HepG2 (cell line): ENCODE measurements around the gene CMIP. TPM values are rescaled to one million over a fixed set of nuclear protein-coding genes. Genes with fewer than 3 reads are reported as not detected.
A peak's percentile ranks its signal among the peaks of the same experiment; 100 is the strongest.

Experiments
- ATF7 ChIP-seq, 2 experiments: fragments of 450-650 bp in 1 of 2; sonication (generic) in 1 of 2; formaldehyde crosslinking in 1 of 2; IDR thresholded peaks; 2 replicates each; pipeline versions ENCODE4 v1.4.0 to v1.6.1; 2016 to 2020; ENCODE audit warnings: antibody characterized with exemption in 1 of 2, mild to moderate bottlenecking in 1 of 2, missing genetic modification reagents in 1 of 2
- CCDC6 ChIP-seq: sonication (generic); formaldehyde crosslinking; IDR thresholded peaks from 2 replicates; pipeline ENCODE4 v1.8.1; 2022; ENCODE audit warnings: mild to moderate bottlenecking, missing genetic modification reagents, moderate library complexity
- FOXO4 ChIP-seq: sonication (generic); formaldehyde crosslinking; conservative IDR thresholded peaks from 2 replicates; pipeline ENCODE4 v1.8.1; 2023; ENCODE audit warnings: missing genetic modification reagents
- HMG20A ChIP-seq: IDR thresholded peaks from 2 replicates; pipeline ENCODE4 v1.6.1; 2016; ENCODE audit warnings: borderline replicate concordance
- HOXA9 ChIP-seq: sonication (generic); formaldehyde crosslinking; IDR thresholded peaks from 2 replicates; pipeline ENCODE4 v1.8.1; 2022; ENCODE audit warnings: missing genetic modification reagents, mild to moderate bottlenecking, moderate library complexity, borderline replicate concordance
- KLF11 ChIP-seq: IDR thresholded peaks from 2 replicates; pipeline ENCODE4 v1.6.1; 2016; ENCODE audit warnings: missing compliant biosample characterization
- KLF12 ChIP-seq: sonication (generic); formaldehyde crosslinking; IDR thresholded peaks from 2 replicates; pipeline ENCODE4 v1.4.0; 2020; ENCODE audit warnings: missing genetic modification reagents, borderline replicate concordance
- LBX2 ChIP-seq: sonication (generic); formaldehyde crosslinking; IDR thresholded peaks from 2 replicates; pipeline ENCODE4 v1.5.0; 2020; ENCODE audit warnings: missing genetic modification reagents, mild to moderate bottlenecking, borderline replicate concordance
- MXD1 ChIP-seq: sonication (generic); formaldehyde crosslinking; IDR thresholded peaks from 2 replicates; pipeline ENCODE4 v1.4.0; 2020; ENCODE audit warnings: mild to moderate bottlenecking, missing genetic modification reagents
- NFYC ChIP-seq: IDR thresholded peaks from 2 replicates; pipeline ENCODE4 v1.6.1; 2016; ENCODE audit warnings: missing genetic modification reagents, missing compliant biosample characterization
- PBX3 ChIP-seq: sonication (generic); formaldehyde crosslinking; IDR thresholded peaks from 2 replicates; pipeline ENCODE4 v1.8.1; 2023; ENCODE audit warnings: missing genetic modification reagents, inconsistent platforms, borderline replicate concordance
- PHB2 ChIP-seq: fragments of 450-650 bp; IDR thresholded peaks from 2 replicates; pipeline ENCODE4 v1.6.1; 2018; ENCODE audit not compliant: partially characterized antibody
- PHF5A ChIP-seq: IDR thresholded peaks from one replicate; pipeline ENCODE4 v1.6.1; 2018; ENCODE audit warnings: low read depth, missing genetic modification reagents; ENCODE audit not compliant: unreplicated experiment
- RORA ChIP-seq: sonication (generic); formaldehyde crosslinking; IDR thresholded peaks from 2 replicates; pipeline ENCODE4 v1.5.0; 2020; ENCODE audit warnings: mild to moderate bottlenecking, missing genetic modification reagents, moderate library complexity
- TCF7 ChIP-seq: sonication (generic); IDR thresholded peaks from 2 replicates; pipeline ENCODE4 v1.6.1; 2016; ENCODE audit warnings: antibody characterized with exemption, low read depth
- TFDP1 ChIP-seq: IDR thresholded peaks from 2 replicates; pipeline ENCODE4 v1.6.1; 2016; ENCODE audit warnings: missing compliant biosample characterization, missing genetic modification reagents, borderline replicate concordance
- U2AF1 ChIP-seq: fragments of 200-400 bp; formaldehyde crosslinking; optimal IDR thresholded peaks from 2 replicates; pipeline ENCODE3; 2017; ENCODE audit warnings: mild to moderate bottlenecking, low read depth, low read length
- ZFP41 ChIP-seq: sonication (generic); formaldehyde crosslinking; IDR thresholded peaks from 2 replicates; pipeline ENCODE4 v1.4.0; 2020; ENCODE audit warnings: mild to moderate bottlenecking, missing genetic modification reagents, borderline replicate concordance
- ZNF260 ChIP-seq: sonication (generic); formaldehyde crosslinking; IDR thresholded peaks from 2 replicates; pipeline ENCODE4 v1.4.0; 2020; ENCODE audit warnings: missing genetic modification reagents, low read depth, mild to moderate bottlenecking, borderline replicate concordance
- ZNF329 ChIP-seq: sonication (generic); formaldehyde crosslinking; IDR thresholded peaks from 2 replicates; pipeline ENCODE4 v1.9.0; 2021; ENCODE audit warnings: low read depth, mild to moderate bottlenecking, missing genetic modification reagents
- ZNF337 ChIP-seq: sonication (generic); formaldehyde crosslinking; IDR thresholded peaks from 2 replicates; pipeline ENCODE4 v1.5.1; 2020; ENCODE audit warnings: missing genetic modification reagents, low read depth, mild to moderate bottlenecking, borderline replicate concordance
- ZNF670 ChIP-seq: sonication (generic); formaldehyde crosslinking; IDR thresholded peaks from 2 replicates; pipeline ENCODE4 v1.8.0; 2022; ENCODE audit warnings: mild to moderate bottlenecking, missing genetic modification reagents, borderline replicate concordance
- ZNF772 ChIP-seq: sonication (generic); formaldehyde crosslinking; IDR thresholded peaks from 2 replicates; pipeline ENCODE4 v1.5.0; 2020; ENCODE audit warnings: mild to moderate bottlenecking, missing genetic modification reagents
- polyA plus RNA-seq, 8 experiments: library from polyadenylated mRNA; depleted of rRNA in 3 of 8; stranded (reverse) in 7 of 8; unstranded in 1 of 8; fragments of >200 nt; fragmentation: Illumina TruSeq in 4 of 8; extraction: Trizol in 4 of 8; gene quantifications; 2 replicates each; pipeline versions ENCODE4 v1.2.1 to v1.2.3, GENCODE V29; 2011 to 2016; ENCODE audit warnings: low read depth in 4 of 8, missing spikeins in 1 of 8, mixed read lengths in 1 of 8; ENCODE audit not compliant: insufficient read depth in 1 of 8
- total RNA-seq, 5 experiments: library from RNA; depleted of rRNA; stranded (reverse); fragments of >200 nt; fragmentation: Illumina TruSeq; extraction: Trizol; gene quantifications; 2 replicates each; pipeline ENCODE4 v1.2.3, GENCODE V29; 2016; ENCODE audit warnings: low read depth in 1 of 5

The CMIP gene
- total and polyA plus RNA-seq, 2 of the 13 experiments (the other 11 are each of a cell fraction or from before 2014, with no cell fraction given), result 10.9 to 18.1 TPM

- TF ChIP-seq NFYC (peak; percentile 58), FOXO4 (CRISPR knock-in tag) (peak; percentile 98; the same call in 1 of the 2 replicates), MXD1 (peak; percentile 18; the same call in 1 of the 2 replicates), KLF12 (peak; percentile 76), U2AF1 (peak; percentile 85), PBX3 (CRISPR knock-in tag) (no peak), HOXA9 (CRISPR knock-in tag) (no peak), ZFP41 (CRISPR knock-in tag) (no peak), ZNF670 (CRISPR knock-in tag) (peak; percentile 87; the same call in 1 of the 2 replicates), TFDP1 (CRISPR knock-in tag) (peak; percentile 68; the same call in 1 of the 2 replicates), LBX2 (CRISPR knock-in tag) (no peak), ZNF260 (CRISPR knock-in tag) (no peak), PHB2 (no peak), ZNF772 (peak; percentile 95), ZNF329 (CRISPR knock-in tag) (0 out of 2 replicates have a peak, but pooled peaks have one; percentile 46), KLF11 (CRISPR knock-in tag) (peak; percentile 81), ATF7 (IDR thresholded peaks at IDR 0.05) (no peak), ATF7 (CRISPR knock-in tag; IDR thresholded peaks at IDR 0.05) (no peak), CCDC6 (CRISPR knock-in tag) (peak; percentile 99), ZNF337 (CRISPR knock-in tag) (peak; percentile 90; the same call in 1 of the 2 replicates), RORA (no peak), HMG20A (CRISPR knock-in tag) (peak; percentile 89), TCF7 (peak; percentile 55), PHF5A (CRISPR knock-in tag) (no peak)
Observed at GRCh38 chr16:81448154-81449131, 3.8 kb downstream of the CMIP start (continued).
